Measurements from ENCODE around the gene LAMA5. TPM values are rescaled to one million over a fixed set of nuclear protein-coding genes. Genes with fewer than 3 reads are reported as not detected.

Gene LAMA5
- total RNA-seq, 1 experiment from 2014 or later, result 266 TPM

GRCh38 chr20:62356589-62357186, 10.4 kb downstream of the LAMA5 start:
- no peak overlapping the region for H3K4me3 Mint-ChIP-seq (ENCODE audit: unreplicated experiment)
- intact Hi-C loops (cut with micrococcal nuclease), result no loop called here
- ChIA-PET POLR2A (interaction anchor here (0.7 to 5.4 kb wide), 8 partner anchors 8 to 51 kb away, joined by 3 to 106 read pairs (median 7); partner anchors contain the start of genes LAMA5 and RPS21), CTCF (interaction anchor here (1.2 to 3.7 kb wide), 5 partner anchors 11 to 56 kb away, joined by 5 to 52 read pairs (median 6); partner anchors contain the start of gene LAMA5)
- H3K4me1 Mint-ChIP-seq (ENCODE audit: insufficient read depth, unreplicated experiment), result peaks cover 30% of the 10 kb centered on the region
- H3K9me3 Mint-ChIP-seq (ENCODE audit: unreplicated experiment), result no peaks in the 10 kb centered on the region
- BruUV-seq (replicated peaks), result no TSS peak
- TF ChIP-seq CTCF (IDR thresholded peaks at IDR 0.05; ENCODE audit: unreplicated experiment), result no peak
- peaks cover 44% of the 10 kb centered on the region for H3K36me3 Mint-ChIP-seq (ENCODE audit: insufficient read depth, unreplicated experiment)
- H3K27ac Mint-ChIP-seq (ENCODE audit: low read depth, unreplicated experiment), result no peak overlapping the region
- no peaks in the 10 kb centered on the region for H3K27me3 Mint-ChIP-seq (ENCODE audit: insufficient read depth, unreplicated experiment)
- no peak for DNase-seq (ENCODE audit: unreplicated experiment)

- H3K4me1 Mint-ChIP-seq (ENCODE audit: insufficient read depth, unreplicated experiment), result peaks cover 31% of the 10 kb centered on the region
- no peaks in the 10 kb centered on the region for H3K27me3 Mint-ChIP-seq (ENCODE audit: insufficient read depth, unreplicated experiment)
- H3K36me3 Mint-ChIP-seq (ENCODE audit: insufficient read depth, unreplicated experiment), result peaks cover 41% of the 10 kb centered on the region
- no peak overlapping the region for H3K4me3 Mint-ChIP-seq (ENCODE audit: unreplicated experiment)
- TF ChIP-seq CTCF (IDR thresholded peaks at IDR 0.05; ENCODE audit: unreplicated experiment), result no peak
- DNase-seq (ENCODE audit: unreplicated experiment), result no peak
- no peak overlapping the region for H3K27ac Mint-ChIP-seq (ENCODE audit: low read depth, unreplicated experiment)
- CTCF ChIA-PET, result interaction anchor here (1.2 to 3.7 kb wide), 6 partner anchors 12 to 55 kb away, joined by 5 to 52 read pairs (median 8); partner anchors contain the start of gene LAMA5
- no peaks in the 10 kb centered on the region for H3K9me3 Mint-ChIP-seq (ENCODE audit: unreplicated experiment)
- intact Hi-C loops (cut with micrococcal nuclease), result no loop called here
- POLR2A ChIA-PET, result interaction anchor here (0.6 to 5.4 kb wide), 9 partner anchors 12 to 87 kb away, joined by 3 to 106 read pairs (median 4); partner anchors contain the start of genes LAMA5 and RPS21
- no TSS peak for BruUV-seq (replicated peaks)
Observed at GRCh38 chr20:62355878-62356588, 11.1 kb downstream of the LAMA5 start.

DNA sequence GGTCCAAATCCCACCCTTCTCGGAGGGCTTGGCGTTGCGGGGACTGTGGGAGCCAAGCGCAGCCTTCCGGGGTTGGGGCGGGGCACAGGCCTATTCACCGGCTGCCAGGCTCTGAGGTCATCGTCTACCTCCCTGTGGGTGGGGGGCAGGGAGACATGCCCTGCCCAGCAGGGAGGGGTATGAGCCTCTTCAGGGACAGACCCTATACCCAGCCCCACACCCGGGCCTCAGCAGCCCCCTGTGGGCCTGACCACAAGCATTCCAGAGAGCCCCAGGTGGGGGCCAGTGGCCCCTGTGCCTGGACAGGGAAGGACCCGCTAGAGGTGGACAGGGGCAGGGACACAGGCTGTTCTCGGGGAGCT, 11.6 kb downstream of the LAMA5 start:
- Mint-ChIP-seq H3K27ac (ENCODE audit: low read depth, unreplicated experiment) (no peak overlapping the region), H3K4me1 (ENCODE audit: insufficient read depth, unreplicated experiment) (peaks cover 32% of the 10 kb centered on the region), H3K27me3 (ENCODE audit: insufficient read depth, unreplicated experiment) (no peaks in the 10 kb centered on the region), H3K36me3 (ENCODE audit: insufficient read depth, unreplicated experiment) (peaks cover 43% of the 10 kb centered on the region), H3K4me3 (ENCODE audit: unreplicated experiment) (no peak overlapping the region), H3K9me3 (ENCODE audit: unreplicated experiment) (no peaks in the 10 kb centered on the region)
- TF ChIP-seq CTCF (IDR thresholded peaks at IDR 0.05; ENCODE audit: unreplicated experiment), result no peak
- BruUV-seq (replicated peaks), result no TSS peak
- intact Hi-C loops (cut with micrococcal nuclease), result no loop called here
- POLR2A ChIA-PET, result interaction anchor here (0.6 to 5.4 kb wide), 9 partner anchors 12 to 87 kb away, joined by 3 to 106 read pairs (median 4); partner anchors contain the start of genes LAMA5 and RPS21
- CTCF ChIA-PET, result interaction anchor here (1.3 to 3.7 kb wide), 3 partner anchors 12 to 27 kb away, joined by 5 to 52 read pairs (median 12); partner anchors contain the start of gene LAMA5
- DNase-seq (ENCODE audit: unreplicated experiment), result peak; percentile 52

DNA sequence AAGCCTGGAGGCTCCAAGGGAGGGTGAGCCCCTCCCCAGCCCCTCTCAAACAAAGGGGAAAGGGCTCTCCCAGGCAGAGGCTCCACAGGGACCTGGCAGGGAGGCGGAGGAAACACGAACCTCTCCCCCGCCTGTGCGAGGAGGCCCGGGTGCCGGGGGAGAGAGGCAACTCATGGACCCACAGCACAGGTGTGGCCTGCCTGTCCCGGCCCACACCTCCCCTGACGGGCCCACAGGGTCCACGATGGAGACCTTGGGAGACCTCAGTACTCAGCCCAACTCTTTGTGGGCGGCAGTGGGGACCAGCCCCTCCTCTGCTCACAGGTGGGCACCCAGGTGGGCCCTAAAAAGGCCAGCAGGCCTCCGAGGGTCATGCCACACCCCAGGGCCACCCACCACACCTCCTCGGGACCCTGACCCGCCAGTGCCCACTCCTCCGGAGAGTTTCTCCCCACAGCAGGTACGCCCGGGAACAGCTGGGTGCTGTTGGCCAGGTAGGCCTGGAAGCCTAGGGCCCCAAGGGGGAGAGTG, 12.2 kb downstream of the LAMA5 start:
- no peaks in the 10 kb centered on the region for H3K27me3 Mint-ChIP-seq (ENCODE audit: insufficient read depth, unreplicated experiment)
- intact Hi-C loops (cut with micrococcal nuclease), result no loop called here
- H3K27ac Mint-ChIP-seq (ENCODE audit: low read depth, unreplicated experiment), result no peak overlapping the region
- peaks cover 49% of the 10 kb centered on the region for H3K36me3 Mint-ChIP-seq (ENCODE audit: insufficient read depth, unreplicated experiment)
- no peak for TF ChIP-seq CTCF (IDR thresholded peaks at IDR 0.05; ENCODE audit: unreplicated experiment)
- BruUV-seq (replicated peaks), result no TSS peak
- POLR2A ChIA-PET, result interaction anchor here (0.8 to 5.4 kb wide), 5 partner anchors 13 to 35 kb away, joined by 3 to 106 read pairs (median 9); partner anchors contain the start of genes LAMA5 and RPS21
- no peaks in the 10 kb centered on the region for H3K9me3 Mint-ChIP-seq (ENCODE audit: unreplicated experiment)
- H3K4me3 Mint-ChIP-seq (ENCODE audit: unreplicated experiment), result no peak overlapping the region
- CTCF ChIA-PET, result interaction anchor here (1.3 to 3.7 kb wide), 3 partner anchors 13 to 28 kb away, joined by 5 to 52 read pairs (median 12); partner anchors contain the start of gene LAMA5
- H3K4me1 Mint-ChIP-seq (ENCODE audit: insufficient read depth, unreplicated experiment), result peaks cover 27% of the 10 kb centered on the region
- DNase-seq (ENCODE audit: unreplicated experiment), result no peak
